Stimulated activated CD8-positive, alpha-beta memory T cell treated with anti-CD3 and anti-CD28 coated beads, Interleukin-2, amount 100 ng/mL, for 1 hour (primary cell): Measurements from ENCODE around the gene DTNA.

ENCODE experiments used
- DNase-seq, 2 donors: peaks; one replicate each; pipeline ENCODE4 v3.0.0-alpha.2; 2020; ENCODE audit warnings: low read depth in 2 of 2

DTNA gene

DNA sequence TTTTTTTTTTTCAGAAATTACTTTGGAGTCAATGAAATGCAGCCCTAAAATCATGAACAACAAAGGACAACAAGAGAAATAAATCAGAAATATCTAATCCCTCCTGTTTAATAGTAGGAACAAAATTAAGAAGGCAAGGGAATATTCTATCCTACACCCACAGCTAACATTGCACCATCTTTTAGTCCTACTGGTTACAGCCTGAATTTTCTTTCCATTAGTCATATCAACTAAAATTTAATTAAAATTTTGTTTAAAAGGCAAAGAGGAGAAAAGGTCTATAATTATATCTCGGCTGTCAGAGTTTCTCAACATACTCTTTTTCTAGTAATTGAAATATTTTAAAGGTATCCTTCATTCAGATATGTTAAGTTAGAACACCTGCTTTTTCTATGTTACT is 61.9 kb downstream of the DTNA start:
- DNase-seq = no peak

DNA sequence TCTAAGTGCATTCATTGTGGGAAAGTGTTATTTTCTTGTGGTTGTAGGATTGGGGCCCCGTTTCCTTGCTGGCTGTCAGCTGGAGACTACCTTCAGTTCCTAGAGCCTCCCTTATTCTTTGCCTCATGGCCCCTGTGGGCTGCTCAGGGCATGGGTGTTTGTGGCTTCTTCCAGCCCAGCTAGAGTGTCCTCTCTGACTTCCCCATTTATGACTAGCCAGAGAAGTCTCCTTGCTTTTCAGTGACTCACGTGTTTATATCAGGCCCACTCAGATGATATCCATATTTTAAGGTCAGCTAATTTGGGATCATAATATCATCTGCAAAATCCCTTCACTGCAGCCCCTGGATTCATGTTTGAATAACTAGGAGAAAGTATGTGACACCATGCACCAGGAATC is 62.8 kb downstream of the DTNA start:
- DNase-seq = no peak

DNA sequence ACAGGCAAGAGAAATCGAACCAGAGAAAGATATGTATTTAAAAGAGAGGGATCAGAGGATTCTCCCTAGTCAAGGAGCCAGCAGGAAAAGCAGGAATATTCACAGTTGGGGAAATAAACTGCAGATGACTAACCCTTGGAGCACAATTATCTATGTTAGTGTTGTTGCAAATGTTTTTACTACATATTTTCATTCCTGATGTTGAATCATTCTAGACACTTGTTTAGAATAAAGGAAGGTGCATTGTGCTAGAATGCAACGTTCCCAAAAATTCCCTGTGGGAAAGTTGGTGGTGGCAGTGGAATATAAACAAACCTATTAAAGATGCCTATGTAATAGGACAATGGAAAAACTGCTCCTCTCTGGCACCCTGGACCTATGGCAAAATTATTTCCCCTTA is 63.3 kb downstream of the DTNA start:
- no peak for DNase-seq

DNA sequence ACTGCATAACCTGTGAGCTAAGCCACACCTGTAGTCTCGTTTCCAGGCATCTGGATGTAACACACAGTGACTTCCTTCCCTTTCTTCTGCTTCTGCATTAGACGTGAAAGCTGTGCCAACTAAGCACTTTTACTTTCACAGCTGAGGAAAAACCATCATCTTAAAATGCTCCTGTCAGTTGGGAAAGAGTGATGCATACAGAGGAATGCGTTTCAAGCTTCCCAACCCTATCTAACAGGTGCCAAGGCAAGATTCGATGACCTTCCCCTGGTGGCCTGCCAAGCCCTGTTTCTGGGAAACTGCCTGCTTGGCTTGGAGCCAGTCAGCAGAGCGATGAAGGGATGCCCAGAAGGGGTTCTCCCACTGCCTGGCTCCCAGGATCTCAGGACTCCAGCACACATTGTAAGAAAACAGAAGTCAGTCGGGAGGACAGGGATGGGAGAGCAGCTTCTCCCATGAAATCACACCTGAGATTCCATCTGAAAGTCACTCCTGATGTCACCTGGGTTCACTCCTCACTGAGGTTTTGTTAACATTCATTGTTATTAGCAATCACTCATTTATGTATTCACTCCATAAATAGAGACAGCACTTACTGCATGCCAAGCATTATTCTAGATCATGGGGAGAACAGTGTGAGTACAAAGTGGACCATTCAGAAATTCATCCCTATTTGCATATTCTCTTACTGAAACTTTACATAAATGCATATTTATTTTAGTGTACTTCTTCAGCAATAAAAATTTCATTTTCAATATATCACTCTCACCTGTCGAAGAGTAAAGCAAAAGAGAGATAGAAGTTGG is 64.1 kb downstream of the DTNA start:
- no peak for DNase-seq

DNA sequence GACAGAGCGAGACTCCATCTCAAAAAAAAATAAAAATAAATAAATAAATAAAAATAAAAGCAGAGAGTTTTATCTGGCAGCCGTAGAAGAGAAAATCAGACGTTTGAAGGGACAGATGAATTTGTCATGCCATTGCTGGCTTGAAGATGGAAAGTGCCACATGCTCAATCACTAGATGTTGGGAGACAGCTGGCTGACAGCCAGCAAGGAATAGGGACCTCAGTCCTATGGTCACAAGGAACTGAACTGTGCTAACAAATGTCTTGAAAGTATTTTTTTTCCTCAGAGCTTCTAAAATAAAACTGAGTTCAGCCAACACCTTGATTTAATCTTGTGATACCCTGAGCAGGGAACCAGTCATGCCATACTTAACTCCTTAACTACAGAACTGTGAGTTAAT is 65.4 kb downstream of the DTNA start:
- DNase-seq = no peak

DNA sequence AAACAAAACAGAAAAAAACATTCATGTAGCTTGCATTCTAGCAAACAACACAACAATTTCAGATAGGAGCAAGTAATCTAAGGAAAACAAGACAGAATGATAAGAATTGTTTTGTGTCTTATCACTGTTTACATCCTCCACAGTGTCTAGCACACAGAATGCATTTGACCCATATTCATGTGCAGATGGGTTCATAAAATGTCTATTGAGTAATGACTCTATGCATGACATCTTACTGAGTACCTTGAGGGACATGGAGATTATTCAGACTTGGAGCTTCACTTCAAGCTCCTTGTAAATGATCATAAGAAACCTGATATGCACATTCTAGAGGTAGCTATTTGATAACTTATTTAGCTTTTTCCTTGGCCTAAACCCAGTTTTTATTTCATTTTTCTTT is 69.0 kb downstream of the DTNA start:
- no peak for DNase-seq

DNA sequence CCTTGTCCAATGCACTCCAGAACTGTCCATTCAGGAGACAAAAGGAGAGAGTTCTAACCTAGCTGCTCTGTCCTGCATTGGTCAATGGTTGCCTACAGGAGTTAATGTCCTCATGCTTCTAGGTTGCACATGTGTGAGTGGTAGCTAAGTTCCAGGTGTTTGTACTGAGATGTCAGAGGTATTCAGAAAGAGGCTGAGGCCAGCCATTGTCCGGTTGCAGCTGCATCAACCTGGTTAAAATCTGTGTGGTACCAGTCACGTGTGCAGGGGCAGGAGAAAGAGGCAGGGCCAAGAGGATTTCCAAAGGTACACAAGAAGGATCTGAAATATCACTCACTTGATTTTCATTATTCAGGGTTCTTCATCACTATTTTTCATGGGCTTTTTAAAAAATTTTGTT is 70.8 kb downstream of the DTNA start:
- DNase-seq = no peak

DNA sequence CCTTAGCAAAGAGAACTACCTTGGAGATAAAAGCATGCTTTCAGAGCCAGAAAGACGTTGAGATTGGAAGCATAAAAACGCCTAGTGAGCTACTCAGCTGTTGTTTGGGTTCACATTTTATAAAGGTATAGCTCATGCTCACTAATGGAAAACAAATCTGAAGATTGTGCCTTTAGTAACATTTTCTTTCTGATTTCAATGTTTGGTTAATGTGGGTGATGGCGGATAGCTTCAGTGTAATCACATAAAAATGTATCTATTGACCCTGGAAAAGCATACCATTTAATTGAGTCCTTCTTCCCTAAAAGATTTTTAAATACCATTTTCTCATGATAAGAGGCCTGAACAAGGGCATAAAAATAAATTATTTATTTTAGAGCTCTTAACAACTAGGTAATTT is 73.4 kb downstream of the DTNA start:
- DNase-seq = no peak

DNA sequence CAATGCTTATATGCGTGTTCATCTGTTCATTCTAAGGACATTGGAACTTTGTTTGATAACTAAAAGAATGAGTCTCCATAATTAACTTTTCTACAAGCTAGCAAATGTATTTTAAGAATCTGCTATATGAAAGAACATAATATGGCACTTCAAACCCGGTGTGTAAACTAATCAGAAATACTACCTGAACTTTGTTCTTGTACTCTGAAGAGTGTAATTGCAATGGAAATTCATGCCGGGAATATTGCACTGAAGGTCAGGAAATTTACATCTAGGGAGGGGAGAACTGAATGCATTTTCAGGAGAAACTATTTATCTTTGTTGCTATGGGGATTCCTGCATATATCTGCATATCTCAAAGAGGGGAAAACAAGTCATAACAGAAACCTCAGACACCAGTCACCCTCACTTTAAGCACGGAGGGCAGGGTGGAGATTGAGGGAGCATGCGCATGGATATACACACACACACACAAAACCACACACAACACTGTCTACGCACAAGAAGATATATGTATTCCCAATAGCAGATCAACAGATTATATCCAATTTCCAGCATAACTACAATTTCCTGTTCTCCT is 76.2 kb downstream of the DTNA start:
- DNase-seq = no peak

DNA sequence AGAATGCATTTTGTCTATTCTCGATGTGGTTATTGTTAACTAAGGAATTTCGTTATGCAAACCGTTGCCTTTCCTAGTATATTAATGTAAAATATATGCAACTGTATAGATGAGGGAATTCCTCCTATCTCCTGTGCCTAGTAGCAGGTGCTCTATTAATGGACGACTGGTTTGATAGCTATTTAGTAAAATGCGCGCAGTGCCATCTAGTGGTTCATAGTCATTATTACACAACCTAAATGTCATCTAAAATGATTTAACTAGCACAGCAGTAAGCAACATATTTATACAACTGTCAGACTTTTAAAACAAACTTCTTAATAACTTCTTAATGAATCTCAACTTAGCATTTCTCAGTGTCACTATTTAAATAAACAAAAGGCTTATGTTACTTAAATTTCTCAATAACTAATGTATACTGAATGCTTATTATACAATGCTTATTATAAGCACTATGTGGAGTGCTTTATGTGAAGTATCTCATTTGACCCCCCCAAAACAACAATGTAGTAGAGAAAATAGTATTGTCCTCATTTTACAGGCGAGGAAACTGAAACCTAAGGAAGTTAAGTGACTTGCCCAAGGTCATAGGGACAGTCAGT is 77.9 kb downstream of the DTNA start:
- DNase-seq = peak; percentile 5 to 7

DNA sequence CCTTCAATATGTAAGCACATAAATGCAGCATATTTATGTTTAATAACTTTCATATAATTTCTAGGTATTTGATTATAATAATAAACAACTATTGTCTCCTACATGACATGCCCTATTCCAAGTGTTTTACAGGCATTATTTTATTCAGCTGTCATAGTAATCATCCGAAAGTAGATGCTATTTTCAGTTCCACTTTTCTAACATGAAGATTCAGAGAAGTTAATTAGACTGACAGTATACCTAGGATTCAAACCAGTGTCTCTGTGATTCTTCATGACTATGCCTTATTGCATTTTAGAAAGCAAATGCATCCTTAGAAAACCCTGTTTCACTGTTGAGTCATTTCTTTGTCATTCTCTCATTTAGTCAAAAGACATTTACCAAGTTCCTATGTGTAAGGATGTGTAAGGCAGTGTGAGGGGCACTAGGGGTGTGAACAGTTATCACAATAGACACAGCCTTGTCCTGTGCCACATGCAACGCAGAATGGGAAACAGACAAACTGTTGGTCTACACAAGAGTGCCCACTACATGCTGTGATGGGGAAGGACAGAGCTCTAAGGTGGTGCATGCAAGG is 79.8 kb downstream of the DTNA start:
- no peak for DNase-seq

DNA sequence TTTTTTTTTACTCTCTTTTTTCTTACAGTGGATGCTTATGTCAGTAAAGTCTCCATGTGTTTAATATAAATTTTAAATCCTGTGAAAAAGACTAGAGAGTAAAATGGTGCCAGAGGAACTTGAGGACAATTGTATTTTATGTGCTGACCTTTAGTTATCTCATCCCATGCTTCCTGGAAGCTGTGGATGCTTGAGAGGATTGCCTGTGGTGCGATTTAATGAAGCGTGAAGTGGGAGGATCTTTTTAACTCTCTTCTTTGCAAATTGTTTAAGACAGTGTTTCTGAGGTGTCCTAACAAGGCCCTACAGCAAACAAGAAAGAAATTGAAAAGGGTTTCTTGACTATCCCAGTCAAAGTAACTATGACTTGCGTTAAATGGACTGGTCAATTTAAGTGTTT is 84.2 kb downstream of the DTNA start:
- no peak for DNase-seq

DNA sequence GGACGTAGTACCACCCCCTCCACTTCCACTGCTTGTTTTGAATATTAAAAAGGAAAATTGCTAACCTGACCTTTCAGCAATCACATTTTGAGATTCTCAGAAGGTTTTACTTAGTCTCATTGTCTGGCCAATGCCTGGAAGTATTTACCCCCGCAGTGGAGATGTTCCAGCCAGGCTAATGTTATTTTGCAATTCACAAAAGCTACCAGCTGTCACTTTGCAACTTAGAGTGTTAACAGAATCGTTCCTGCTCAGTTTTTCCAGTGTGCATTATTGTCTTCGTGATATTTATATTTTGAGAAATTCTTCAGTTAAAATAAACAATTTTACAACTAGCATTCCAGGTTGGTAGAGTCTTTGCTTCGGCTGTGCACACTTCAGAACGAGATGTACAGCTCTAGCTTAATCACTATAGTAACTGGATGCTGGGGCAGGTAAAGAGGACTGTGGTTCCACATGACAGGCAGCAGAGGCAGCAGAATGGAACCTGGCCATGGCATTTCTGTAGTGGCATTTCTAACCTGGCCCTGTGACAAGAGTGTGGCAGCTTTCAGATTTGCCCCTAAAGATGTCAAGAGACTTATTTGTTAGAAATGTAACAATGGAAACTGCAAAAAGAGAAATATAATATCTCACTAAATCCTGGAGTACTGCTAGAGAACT is 85.1 kb downstream of the DTNA start:
- DNase-seq = no peak

DNA sequence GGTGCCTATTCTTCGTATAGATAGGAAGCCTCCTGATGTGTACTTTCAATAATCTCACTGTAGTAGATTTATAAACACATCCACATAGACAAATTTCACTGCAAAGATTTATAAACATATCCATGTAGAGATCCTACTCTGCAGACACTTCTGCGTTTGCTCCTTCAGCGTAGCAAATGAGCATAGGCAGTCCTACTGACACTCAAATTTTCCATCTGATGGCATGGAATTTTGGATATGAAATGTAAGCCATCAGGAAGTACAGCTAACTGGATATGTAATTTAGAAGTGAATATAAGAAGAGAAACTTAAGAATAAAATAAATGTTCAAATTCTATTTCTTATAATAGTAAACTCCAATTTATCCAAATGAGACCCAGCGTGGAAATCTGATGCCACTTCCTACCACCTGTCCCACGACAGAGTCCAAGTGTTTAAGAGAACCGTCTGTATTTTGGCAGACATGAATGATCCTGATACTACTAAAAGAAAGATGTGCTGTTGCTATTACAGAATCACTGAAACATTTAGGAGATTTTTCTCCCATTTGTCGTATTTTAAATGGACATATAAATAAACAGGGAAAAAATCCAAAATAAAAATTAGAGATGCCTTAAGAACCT is 86.0 kb downstream of the DTNA start:
- no peak for DNase-seq

DNA sequence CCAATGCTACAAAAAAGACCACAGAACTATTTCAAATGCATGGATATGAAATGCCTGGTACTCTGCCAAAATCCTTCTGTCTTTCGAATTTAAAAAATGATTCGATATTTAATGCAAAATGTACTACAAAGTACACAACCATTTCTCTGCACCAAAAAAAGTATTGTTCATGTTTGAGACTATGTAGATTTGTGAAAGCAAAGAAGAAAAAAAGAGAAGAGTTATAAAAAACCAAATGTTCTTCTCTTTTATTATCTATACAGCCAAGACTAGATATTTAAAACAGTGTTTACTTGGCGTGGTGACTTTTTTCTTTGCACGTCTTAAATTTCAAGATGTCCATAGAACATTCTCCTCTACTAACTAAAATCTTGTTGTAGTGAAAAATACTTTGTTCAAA is 89.2 kb downstream of the DTNA start:
- DNase-seq = no peak

DNA sequence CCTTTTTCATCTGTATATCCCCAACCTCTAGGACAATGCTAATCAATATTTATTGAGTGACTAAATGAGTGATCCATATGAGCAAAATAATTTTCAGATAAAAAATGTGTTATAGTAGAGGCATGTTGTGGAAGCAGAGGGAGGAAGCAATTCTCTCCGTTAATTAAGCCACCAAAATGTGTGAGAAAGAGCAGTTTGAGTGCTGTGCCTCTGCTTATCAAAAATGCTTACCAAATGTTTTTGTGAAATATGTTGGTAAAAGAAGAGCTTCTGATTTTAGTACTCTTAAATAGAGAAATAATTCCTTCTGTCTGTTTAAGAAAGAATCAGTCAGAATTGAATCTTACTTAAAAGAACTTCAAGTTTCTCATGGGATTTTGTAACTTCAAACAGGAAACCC is 90.3 kb downstream of the DTNA start:
- no peak for DNase-seq

DNA sequence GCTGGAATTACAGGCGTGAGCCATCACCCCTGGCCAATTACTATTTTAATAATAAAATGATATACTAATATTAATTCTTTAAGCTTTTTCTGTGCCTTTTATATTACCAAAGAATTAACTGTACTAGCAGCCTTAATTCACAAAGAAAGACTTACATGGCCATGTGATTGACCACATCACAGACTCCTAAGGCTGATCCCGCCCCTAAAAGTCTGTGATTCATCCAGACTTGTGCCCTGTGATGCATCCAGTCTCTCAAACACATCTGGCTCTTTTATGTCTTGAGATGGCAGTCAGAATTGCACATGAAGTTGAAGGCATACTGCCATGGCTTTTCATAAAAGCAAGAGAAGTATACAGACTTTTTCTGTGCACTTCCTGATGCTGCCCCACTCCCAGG is 91.7 kb downstream of the DTNA start:
- DNase-seq = no peak

DNA sequence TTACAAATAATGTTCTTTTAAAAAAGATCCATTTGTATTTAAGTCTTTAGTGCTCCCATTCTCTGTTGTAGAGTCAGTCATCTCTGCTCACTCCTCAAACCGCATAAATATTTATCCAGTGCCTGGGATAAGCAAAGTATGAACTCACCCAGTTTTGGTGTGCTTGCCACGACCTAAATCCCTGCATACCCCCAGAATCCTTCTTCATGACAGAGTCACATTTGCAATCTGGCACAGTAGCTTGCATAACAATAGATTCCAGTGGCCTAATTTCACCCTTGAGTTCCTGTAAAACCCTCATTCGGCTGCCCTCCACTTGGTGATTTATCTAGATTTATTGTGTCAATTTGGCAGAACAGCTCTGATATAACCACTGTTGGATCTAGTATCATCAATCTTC is 92.9 kb downstream of the DTNA start:
- DNase-seq = no peak

DNA sequence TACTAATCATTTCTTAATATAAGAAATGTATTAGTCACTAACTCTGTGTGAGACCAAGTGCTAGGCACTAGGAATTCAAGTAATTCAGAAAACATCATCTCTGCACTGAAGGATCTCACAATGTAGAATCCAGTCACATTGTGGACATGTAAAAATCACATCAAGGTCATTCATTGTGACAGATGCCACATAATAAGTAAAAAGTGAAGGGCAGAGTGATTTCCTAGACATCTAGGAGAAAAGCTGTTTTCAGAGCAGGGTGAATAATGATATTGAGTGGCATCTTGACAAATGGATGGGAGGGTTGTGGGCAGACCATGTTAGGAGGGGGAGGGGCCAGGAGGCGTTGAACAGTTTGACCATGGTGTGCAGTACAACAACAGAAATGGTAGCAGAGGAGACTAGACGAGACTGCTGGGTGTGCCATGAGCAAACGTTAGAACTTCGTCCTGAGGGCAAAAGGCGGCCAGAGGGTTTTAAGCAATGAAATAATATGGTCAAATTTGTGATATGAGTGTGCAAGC is 93.8 kb downstream of the DTNA start:
- DNase-seq = no peak

DNA sequence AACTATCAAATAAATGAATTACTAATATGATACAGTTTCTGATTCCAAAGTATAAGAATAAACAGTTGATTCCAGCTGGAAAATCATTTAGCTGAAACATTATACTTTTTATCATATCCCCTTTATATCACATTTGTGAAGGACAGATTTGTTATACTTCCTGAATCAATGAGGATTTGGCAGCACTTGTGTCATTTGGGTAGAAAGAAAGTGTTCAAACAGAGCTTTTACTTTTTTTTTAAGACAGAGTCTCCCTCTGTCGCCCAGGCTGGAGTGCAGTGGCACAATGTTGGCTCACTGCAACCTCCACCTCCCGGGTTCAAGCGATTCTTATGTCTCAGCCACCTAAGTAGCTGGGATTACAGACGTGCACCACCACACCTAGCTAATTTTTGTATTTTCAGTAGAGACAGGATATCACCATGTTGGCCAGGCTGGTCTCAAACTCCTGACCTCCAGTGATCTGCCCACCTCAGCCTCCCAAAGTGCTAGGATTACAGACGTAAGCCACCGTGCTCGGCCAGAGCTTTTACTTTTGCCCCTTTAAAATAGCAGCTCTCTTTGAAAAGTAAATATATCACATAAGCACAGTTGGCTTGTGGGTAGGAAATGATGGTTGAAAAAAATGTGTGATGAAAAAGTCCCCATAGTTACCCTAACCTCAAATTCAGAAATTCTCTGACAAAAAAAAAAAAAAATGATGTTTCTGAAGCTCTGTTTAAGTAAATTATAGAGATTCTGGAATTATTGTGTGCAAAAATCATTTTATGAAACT is 95.2 kb downstream of the DTNA start:
- no peak for DNase-seq

DNA sequence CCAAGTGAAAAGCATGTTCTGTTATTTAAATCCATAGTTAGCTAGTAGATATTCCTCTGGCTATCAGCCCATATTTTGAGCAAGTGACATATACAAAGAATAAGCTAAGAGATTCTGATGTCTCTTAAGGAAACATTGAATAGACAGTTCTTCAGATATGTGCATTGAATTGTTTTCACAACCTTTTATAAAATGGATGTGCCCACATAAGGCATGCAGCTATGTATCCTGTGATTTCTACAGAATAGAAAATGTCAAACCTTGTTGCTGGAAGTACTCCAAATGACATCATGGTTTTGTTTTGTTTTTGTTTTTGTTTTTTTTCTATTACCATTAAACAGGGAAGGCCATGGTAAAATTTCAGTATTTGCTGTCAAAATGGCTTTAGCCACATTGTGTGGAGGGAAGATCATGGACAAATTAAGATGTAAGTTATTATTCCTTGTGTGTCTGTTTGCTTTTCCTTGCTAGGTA is 95.8 kb downstream of the DTNA start:
- no peak for DNase-seq
